ENCODE measurements around the gene CAMSAP2. TPM values are rescaled to one million over a fixed set of nuclear protein-coding genes. Genes with fewer than 3 reads are reported as not detected.

Gene CAMSAP2
- total and polyA plus RNA-seq, 2 of the 4 experiments (the other 2 are of a cell fraction) = 8.3 to 29.4 TPM

DNA sequence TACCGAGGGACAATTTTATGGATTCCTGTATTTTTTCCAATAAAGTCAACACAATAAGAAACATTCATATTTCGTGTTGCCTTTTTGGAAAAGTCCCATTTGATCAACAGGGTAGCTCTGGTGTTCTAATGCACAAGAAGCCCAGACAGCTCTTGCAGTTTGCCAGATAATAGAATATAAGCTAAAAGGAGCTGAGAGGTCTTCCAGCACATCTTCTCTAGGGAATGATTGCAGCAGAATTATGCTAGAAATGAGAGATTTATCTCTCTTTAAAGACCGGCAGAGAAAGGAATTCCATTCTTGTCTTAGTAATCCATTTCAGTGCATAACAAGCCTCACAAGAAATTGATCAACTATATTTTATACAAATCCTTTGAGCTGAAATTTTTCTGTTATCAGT is 44.0 kb upstream of the CAMSAP2 start:
- ATAC-seq (ENCODE audit: low read depth) = no peak
- H2AFZ ChIP-seq (replicated peaks; ENCODE audit: low read length, poor library complexity) = no peak overlapping the region
- BruUV-seq (replicated peaks) = no TSS peak

More for the DNA sequence above, 44.0 kb upstream of the CAMSAP2 start:
- no peak overlapping the region for H2BK15ac ChIP-seq (ENCODE audit: low read depth, low read length)
- no peak overlapping the region for H3K4me2 ChIP-seq (ENCODE audit: low read depth, low read length)
- H4K5ac ChIP-seq (ENCODE audit: low read depth, low read length) = no peak overlapping the region
- H2BK20ac ChIP-seq (ENCODE audit: low read depth, low read length) = no peak overlapping the region
- no peak for DNase-seq
- no peak overlapping the region for H2BK120ac ChIP-seq (ENCODE audit: low read depth, low read length)
- H3K56ac ChIP-seq (ENCODE audit: extremely low read depth, insufficient read depth, low read length) = no peak overlapping the region
- TF ChIP-seq, protein P1, sequence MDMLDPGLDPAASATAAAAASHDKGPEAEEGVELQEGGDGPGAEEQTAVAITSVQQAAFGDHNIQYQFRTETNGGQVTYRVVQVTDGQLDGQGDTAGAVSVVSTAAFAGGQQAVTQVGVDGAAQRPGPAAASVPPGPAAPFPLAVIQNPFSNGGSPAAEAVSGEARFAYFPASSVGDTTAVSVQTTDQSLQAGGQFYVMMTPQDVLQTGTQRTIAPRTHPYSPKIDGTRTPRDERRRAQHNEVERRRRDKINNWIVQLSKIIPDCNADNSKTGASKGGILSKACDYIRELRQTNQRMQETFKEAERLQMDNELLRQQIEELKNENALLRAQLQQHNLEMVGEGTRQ (IDR thresholded peaks at IDR 0.05; ENCODE audit: low read depth, low read length) = no peak
- TF ChIP-seq RFX5 (IDR thresholded peaks at IDR 0.05; ENCODE audit: low read depth, low read length) = no peak
- TF ChIP-seq POLR2A (IDR thresholded peaks at IDR 0.05; ENCODE audit: low read depth, low read length) = no peak
- TF ChIP-seq CEBPB (IDR thresholded peaks at IDR 0.05; ENCODE audit: low read depth, low read length) = no peak
- no peak for TF ChIP-seq SMC3 (IDR thresholded peaks at IDR 0.05; ENCODE audit: low read depth, low read length)
- TF ChIP-seq RCOR1 (IDR thresholded peaks at IDR 0.05; ENCODE audit: insufficient replicate concordance, low read length) = no peak
- no peak for TF ChIP-seq ELK1 (IDR thresholded peaks at IDR 0.05; ENCODE audit: borderline replicate concordance, low read depth, low read length)
- TF ChIP-seq, protein P2, sequence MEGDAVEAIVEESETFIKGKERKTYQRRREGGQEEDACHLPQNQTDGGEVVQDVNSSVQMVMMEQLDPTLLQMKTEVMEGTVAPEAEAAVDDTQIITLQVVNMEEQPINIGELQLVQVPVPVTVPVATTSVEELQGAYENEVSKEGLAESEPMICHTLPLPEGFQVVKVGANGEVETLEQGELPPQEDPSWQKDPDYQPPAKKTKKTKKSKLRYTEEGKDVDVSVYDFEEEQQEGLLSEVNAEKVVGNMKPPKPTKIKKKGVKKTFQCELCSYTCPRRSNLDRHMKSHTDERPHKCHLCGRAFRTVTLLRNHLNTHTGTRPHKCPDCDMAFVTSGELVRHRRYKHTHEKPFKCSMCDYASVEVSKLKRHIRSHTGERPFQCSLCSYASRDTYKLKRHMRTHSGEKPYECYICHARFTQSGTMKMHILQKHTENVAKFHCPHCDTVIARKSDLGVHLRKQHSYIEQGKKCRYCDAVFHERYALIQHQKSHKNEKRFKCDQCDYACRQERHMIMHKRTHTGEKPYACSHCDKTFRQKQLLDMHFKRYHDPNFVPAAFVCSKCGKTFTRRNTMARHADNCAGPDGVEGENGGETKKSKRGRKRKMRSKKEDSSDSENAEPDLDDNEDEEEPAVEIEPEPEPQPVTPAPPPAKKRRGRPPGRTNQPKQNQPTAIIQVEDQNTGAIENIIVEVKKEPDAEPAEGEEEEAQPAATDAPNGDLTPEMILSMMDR (conservative IDR thresholded peaks at IDR 0.05; ENCODE audit: low read depth, low read length) = no peak
- no peak for TF ChIP-seq BHLHE40 (IDR thresholded peaks at IDR 0.05; ENCODE audit: low read depth, low read length)
- no peak for TF ChIP-seq NFE2L2 (IDR thresholded peaks at IDR 0.05; ENCODE audit: low read depth, low read length)
- no peak for TF ChIP-seq CHD1 (IDR thresholded peaks at IDR 0.05; ENCODE audit: low read depth, low read length)
- TF ChIP-seq MXI1 (IDR thresholded peaks at IDR 0.05; ENCODE audit: borderline replicate concordance, low read depth, low read length) = no peak
- no peak for TF ChIP-seq FOS (IDR thresholded peaks at IDR 0.05; ENCODE audit: low read depth, low read length)
- no peak for TF ChIP-seq MAZ (IDR thresholded peaks at IDR 0.05; ENCODE audit: borderline replicate concordance, low read depth, low read length)
- TF ChIP-seq RAD21 (IDR thresholded peaks at IDR 0.05; ENCODE audit: low read length) = no peak
- no peak for TF ChIP-seq MAFK (IDR thresholded peaks at IDR 0.05; ENCODE audit: low read depth, low read length)
- ChIA-PET POLR2A (ENCODE audit: unreplicated experiment) (no interaction called here), CTCF (interaction anchor here (1.1 kb wide), 1 partner anchor 11 kb away, joined by 4 read pairs; no protein-coding TSS in a partner anchor)
- intact Hi-C loops (cut with micrococcal nuclease) = no loop called here
- dilution Hi-C loops (cut with HindIII; ENCODE audit: low sequenced_read_pairs, unreplicated experiment) = no loop called here
- no peak overlapping the region for H4K91ac ChIP-seq (ENCODE audit: insufficient read depth, low read depth, low read length)
- no peaks in the 10 kb centered on the region for H3K79me1 ChIP-seq (ENCODE audit: low read depth in 1 of 2, low read length in 2 of 2)
- no peak overlapping the region for H3K4me3 ChIP-seq (ENCODE audit: insufficient read depth, low read depth, low read length)
- H2AK9ac ChIP-seq (replicated peaks; ENCODE audit: low read depth, low read length, poor library complexity) = no peak overlapping the region
- no peak overlapping the region for H3K9ac ChIP-seq (ENCODE audit: low read depth, low read length)
- no peak overlapping the region for H3K23ac ChIP-seq (ENCODE audit: low read depth, low read length)
- H2AK5ac ChIP-seq (ENCODE audit: low read depth, low read length) = no peak overlapping the region
- no peak overlapping the region for H2BK5ac ChIP-seq (ENCODE audit: low read depth, low read length, poor library complexity, severe bottlenecking)
- H3K9me3 ChIP-seq (ENCODE audit: control insufficient read depth, insufficient read depth, low read length) = no peaks in the 10 kb centered on the region
- no peaks in the 10 kb centered on the region for H3K4me1 ChIP-seq (ENCODE audit: control insufficient read depth, insufficient read depth, low read length)
- no peak overlapping the region for H3K14ac ChIP-seq (replicated peaks; ENCODE audit: low read depth, low read length)
- no peak overlapping the region for H3K4ac ChIP-seq (ENCODE audit: low read depth, low read length)
- no peak overlapping the region for H4K8ac ChIP-seq (ENCODE audit: low read depth in 2 of 2, low read length in 2 of 2)
- in situ Hi-C loops (cut with MboI; ENCODE audit: low sequenced_read_pairs) = no loop called here
- H3K27ac ChIP-seq (ENCODE audit: insufficient read depth, low read length) = no peak overlapping the region
- H3K36me3 ChIP-seq (ENCODE audit: control insufficient read depth, insufficient read depth, low read length) = no peaks in the 10 kb centered on the region
- H3K9me1 ChIP-seq (ENCODE audit: insufficient read depth, low read length) = no peaks in the 10 kb centered on the region
- H4K20me1 ChIP-seq (ENCODE audit: insufficient read depth, low read length) = no peaks in the 10 kb centered on the region
- no CpG with 5 or more reads among the region's 3 CpGs for WGBS, 2 experiments (ENCODE audit: extremely low coverage in 2 of 2, insufficient read length in 1 of 2)
- H3K18ac ChIP-seq (ENCODE audit: low read depth, low read length) = no peak overlapping the region
- no peaks in the 10 kb centered on the region for H3K27me3 ChIP-seq (ENCODE audit: control insufficient read depth, insufficient read depth, low read length)

Data from IMR-90 (cell line).